IMR-90 (cell line): Measurements from ENCODE around the gene WNT4.

ENCODE experiments used
- BHLHE40 ChIP-seq: fragments of 150-350 bp; IDR thresholded peaks from 2 replicates; pipeline ENCODE4 v1.6.1; 2016; ENCODE audit warnings: mild to moderate bottlenecking, low read depth, low read length
- POLR2A ChIP-seq: IDR thresholded peaks from 2 replicates; pipeline ENCODE4 v1.6.1; 2012; ENCODE audit warnings: mild to moderate bottlenecking, low read depth, low read length
- TF ChIP-seq, protein P1 (sequence below): conservative IDR thresholded peaks from 2 replicates; pipeline ENCODE4 v1.5.1; 2012; ENCODE audit warnings: mild to moderate bottlenecking, low read depth, low read length, improper control_type of control experiment
- TF ChIP-seq, protein P2 (sequence below): fragments of 150-350 bp; IDR thresholded peaks from 2 replicates; pipeline ENCODE4 v1.6.1; 2016; ENCODE audit warnings: low read depth, mild to moderate bottlenecking, low read length, moderate library complexity, borderline replicate concordance

DNA sequence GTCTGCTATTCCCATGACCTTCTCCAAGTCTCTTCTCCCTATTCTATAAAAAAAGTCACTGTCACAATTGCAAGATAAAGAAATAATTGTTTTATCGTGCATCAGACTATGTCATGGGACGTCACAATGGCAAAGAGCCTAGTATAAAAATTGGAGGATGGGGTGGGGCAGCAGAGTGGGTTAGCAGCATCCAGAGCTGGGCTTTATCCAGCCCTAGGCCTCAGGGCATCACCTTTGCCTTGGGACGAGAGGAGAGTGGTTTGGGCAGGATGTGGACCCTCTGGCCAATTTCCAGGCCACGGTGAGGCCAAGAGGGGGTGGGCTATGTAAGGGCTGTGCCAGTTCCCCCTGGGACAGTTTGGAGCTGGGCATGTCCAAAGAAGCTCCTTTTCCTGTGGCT, 25.7 kb downstream of the WNT4 start:
- TF ChIP-seq BHLHE40, result no peak
- TF ChIP-seq, protein P1, sequence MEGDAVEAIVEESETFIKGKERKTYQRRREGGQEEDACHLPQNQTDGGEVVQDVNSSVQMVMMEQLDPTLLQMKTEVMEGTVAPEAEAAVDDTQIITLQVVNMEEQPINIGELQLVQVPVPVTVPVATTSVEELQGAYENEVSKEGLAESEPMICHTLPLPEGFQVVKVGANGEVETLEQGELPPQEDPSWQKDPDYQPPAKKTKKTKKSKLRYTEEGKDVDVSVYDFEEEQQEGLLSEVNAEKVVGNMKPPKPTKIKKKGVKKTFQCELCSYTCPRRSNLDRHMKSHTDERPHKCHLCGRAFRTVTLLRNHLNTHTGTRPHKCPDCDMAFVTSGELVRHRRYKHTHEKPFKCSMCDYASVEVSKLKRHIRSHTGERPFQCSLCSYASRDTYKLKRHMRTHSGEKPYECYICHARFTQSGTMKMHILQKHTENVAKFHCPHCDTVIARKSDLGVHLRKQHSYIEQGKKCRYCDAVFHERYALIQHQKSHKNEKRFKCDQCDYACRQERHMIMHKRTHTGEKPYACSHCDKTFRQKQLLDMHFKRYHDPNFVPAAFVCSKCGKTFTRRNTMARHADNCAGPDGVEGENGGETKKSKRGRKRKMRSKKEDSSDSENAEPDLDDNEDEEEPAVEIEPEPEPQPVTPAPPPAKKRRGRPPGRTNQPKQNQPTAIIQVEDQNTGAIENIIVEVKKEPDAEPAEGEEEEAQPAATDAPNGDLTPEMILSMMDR, result no peak
- TF ChIP-seq, protein P2, sequence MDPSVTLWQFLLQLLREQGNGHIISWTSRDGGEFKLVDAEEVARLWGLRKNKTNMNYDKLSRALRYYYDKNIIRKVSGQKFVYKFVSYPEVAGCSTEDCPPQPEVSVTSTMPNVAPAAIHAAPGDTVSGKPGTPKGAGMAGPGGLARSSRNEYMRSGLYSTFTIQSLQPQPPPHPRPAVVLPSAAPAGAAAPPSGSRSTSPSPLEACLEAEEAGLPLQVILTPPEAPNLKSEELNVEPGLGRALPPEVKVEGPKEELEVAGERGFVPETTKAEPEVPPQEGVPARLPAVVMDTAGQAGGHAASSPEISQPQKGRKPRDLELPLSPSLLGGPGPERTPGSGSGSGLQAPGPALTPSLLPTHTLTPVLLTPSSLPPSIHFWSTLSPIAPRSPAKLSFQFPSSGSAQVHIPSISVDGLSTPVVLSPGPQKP, result no peak
- no peak for TF ChIP-seq POLR2A
